Measurements from ENCODE around the gene FGF6.

The FGF6 gene, protein sequence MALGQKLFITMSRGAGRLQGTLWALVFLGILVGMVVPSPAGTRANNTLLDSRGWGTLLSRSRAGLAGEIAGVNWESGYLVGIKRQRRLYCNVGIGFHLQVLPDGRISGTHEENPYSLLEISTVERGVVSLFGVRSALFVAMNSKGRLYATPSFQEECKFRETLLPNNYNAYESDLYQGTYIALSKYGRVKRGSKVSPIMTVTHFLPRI

DNA sequence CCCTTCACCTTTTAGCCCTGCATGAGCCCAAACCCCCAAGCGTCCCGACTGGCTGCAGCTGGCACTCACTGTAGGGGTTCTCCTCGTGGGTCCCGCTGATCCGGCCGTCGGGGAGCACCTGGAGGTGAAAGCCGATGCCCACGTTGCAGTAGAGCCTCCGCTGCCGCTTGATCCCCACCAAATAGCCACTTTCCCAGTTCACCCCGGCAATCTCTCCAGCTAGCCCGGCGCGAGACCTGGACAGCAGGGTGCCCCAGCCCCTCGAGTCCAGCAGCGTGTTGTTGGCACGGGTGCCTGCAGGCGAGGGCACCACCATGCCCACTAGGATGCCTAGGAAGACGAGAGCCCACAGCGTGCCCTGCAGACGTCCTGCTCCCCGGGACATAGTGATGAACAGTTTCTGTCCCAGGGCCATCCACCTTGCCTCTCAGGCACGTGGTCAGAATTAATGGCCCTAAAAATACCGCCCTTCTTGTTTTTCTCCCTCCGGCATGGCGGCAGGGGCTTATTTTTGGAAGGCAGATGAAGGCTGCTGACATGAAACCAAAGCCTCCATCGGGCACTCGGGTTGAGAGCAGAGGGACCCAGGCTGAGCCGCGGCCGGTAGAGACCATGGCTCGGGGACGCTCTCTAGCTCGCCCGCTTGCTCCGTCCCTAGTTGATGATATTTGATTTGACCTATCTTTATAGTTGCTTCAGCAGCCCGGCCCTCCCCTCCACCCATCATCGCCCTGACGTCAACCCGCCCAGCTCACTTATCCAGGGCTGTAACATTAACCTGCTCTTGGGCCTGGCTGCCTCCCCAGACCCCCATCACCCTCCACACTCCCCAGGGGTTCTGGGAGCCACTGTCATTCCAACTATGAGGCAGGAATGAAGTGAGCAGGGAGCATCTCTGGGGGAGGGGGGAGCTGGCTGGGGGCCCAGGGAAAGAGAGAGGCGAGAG, at the start of gene FGF6:
Gene FGF6 (minus strand): TSS at position 660 of the 946 bp plus-strand sequence. CDS start 245 bp downstream, at position 415.
- no peak for DNase-seq

GRCh38 chr12:4490973-4491372, 45.4 kb upstream of the FGF6 start:
- DNase-seq, result no peak

DNA sequence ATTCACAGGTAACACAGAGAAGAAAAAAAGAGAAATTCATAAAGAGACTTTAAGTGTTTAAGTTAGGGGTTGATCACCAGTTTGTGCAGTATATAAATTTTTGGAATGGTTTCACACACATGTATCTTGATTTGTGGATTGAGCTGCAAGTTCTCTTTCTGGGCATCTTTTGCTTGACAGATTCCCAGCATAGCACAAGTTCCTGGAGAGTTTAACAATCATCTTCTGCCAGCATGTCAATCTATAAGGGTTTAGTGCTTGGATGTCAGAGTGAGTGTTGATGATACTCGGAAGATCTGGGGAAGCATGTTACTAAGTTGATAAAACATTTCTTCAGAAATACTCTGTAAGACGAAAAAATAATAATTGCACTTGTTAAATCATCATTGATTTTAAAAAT, 43.9 kb upstream of the FGF6 start:
- no peak for DNase-seq

- no peak for DNase-seq
Observed at GRCh38 chr12:4486980-4487379, 41.4 kb upstream of the FGF6 start.

GRCh38 chr12:4486049-4486699, 40.6 kb upstream of the FGF6 start:
- no peak for DNase-seq

GRCh38 chr12:4483885-4484823, 38.5 kb upstream of the FGF6 start:
- DNase-seq, result no peak

DNA sequence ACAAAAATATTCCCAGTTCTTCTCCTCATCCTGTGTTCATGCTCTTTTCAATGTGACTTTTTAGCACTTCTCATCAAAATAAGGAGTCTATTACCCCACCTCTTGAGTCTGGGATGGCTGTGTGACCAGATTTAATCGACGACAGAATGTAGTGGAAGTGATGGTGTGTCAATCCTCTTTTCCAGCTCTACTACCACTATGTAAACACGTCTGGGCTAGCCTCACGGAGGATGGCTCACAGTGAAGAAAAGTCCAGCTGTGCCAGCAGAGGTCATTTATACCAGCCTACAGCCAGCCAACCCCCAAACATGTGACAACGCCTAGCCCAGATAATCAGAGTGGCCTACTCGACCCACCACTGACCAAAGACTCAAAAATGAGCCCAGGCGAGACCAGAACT, 37.3 kb upstream of the FGF6 start:
- DNase-seq, result no peak

DNA sequence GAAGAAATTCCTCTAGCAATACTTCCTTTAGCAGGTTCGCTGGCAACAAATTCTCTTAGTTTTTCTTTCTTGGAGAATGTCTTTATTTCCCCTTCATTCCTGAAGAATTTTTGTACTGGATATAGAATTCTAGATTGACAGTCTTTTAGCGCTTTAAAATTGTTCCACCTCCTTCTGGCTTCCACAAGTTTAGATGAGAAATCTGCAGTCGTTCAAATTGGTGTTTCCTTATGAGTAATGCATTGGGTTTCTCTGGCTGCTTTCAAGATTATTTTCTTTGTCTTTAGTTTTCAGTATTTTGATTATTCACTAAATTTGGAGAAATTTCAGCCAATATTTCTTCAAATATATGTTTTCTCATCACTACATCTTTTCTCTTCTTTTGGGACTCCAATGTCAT, 33.3 kb upstream of the FGF6 start:
- no peak for DNase-seq

DNA sequence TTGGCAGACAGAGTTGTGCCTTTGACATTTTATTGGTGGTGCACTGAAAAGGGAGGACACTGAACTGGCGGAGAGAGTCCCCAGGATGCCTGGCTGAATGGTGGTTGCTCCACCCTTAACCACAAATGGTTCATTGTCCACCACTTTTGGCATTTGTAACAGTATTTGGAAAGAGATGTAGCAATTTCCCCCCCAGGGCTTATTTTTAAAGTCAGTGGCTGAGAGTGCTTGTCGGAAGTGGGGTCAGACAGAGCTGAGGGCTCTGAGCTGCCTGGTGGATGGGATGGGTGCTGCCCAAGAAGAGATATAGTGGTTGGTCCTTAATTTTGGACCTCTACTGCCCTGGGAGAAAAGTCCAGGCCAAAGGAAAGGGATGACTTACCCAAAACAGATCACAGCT, 31.5 kb upstream of the FGF6 start:
- no peak for DNase-seq

DNA sequence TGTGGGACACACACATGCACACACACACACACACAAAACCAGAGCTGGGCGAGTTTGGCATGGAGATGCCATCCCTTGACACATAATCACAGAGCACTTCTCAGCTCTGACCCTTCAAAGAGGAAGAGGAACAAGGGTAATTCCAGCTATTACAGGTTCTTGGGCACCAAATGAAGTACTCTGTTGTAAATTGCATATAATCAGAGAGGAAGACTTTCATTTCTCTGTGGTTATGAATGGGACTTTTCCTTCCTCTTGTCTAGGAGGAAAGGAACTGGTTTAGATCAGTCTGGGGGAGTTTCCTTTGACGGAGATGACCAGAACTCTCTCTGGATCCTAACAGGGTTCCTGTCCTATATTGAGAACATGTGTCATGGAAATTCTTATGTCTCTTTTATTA, 26.4 kb upstream of the FGF6 start:
- no peak for DNase-seq

DNA sequence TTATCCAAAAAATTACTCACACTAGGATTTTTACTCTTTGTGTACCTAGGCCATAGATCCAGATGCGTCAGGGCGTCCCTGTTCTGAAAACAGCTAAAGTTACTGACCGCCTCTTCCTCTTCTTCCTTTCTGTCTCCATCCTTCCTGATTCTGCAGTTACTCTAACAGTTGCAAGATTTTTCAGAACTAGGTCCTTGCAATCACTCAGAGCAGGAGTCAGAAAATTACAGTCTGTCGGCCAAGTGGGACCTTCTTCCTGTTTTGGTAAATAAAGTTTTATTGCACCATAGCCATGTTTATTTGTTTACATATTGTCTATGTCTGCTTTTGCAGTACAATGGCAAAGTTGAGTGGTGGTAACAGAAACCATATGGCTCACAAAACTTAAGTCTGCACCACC, 25.6 kb upstream of the FGF6 start:
- no peak for DNase-seq

DNA sequence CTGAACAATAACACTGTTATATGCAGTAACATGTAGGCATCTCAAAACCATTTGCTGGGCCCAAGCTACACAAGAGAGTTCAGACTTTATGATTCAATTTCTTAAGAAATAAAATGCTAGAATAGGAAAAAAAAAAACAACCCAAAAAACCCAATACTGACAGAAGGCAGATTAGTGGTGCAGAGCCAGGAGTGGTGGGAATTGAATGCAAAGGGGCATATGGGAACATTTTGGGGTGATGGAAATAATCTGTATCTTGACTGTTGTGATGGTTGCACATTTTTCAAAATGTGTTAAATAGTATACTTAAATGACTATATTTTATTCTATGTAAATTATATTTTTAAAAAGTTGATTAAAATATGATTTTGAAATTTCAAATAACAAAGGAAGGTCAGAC, 23.4 kb upstream of the FGF6 start:
- DNase-seq, result no peak

DNA sequence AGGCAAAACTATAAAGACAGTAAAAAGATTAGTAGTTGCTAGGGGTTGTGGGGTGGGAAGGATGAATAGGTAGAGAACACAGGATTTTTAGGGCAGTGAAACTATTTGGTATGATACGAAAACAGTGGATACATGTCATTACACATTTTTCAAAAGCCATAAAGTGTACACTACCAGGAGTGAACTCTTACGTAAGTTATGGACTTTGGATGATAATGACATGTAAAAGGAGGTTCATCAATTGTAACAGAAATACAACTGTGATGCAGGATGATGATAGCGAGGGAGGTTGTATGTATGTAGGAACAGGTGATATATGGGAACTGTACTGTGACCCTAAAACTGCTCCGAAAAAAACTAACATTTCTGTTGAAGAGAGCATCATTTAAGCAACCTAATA, 15.1 kb upstream of the FGF6 start:
- no peak for DNase-seq

GRCh38 chr12:4455849-4456248, 10.2 kb upstream of the FGF6 start:
- DNase-seq, result peak; percentile 28

- DNase-seq, result no peak
Observed at GRCh38 chr12:4454315-4454860, 8.8 kb upstream of the FGF6 start.

DNA sequence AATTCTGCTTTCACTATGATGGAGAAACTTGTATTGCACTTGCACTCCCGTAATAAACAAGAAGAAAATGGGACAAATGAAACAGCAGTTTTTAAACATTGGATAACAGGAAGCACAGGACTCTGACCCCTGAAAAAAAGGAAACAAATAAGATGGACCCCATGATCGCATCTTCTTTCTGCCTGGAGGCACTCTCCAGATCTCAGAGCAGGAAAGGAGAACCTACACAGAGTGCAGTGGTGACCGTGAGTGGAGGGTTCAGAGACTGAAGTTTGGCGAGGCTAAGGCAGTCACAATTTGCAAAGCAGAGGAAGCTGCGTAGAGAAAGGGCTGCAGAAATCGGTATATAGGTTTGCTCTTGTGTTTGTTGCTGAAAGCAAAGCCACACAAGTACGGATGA, 6.1 kb upstream of the FGF6 start:
- no peak for DNase-seq

DNA sequence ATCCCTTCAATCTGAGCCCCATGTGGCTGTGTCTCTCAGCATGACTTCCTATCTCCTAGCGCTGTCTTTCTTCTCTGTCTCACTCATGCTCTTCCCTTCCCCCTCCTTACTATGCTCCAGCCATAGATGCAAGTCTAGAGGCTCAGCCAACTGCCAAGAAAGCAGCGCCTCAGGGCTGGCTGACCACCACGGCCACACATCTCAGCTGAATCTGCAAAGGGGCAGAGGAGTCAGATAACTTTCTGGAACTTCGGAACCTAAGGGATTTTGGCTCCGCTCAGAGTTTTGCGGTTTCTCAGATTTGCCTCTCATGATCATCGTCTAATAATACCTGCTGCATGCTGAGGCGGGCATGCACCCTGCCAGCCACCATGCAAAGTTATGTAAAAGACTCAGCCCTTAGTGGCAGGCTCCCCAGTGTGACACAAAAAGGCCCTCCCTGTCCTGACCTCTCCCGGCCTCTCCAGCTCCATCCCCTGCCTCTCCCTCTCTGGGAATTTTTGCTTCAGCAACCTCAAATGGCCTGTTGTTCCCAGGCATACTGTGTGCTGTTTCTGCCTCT, 5.0 kb upstream of the FGF6 start:
- no peak for DNase-seq

GRCh38 chr12:4449851-4450221, 4.2 kb upstream of the FGF6 start:
- DNase-seq, result no peak

DNA sequence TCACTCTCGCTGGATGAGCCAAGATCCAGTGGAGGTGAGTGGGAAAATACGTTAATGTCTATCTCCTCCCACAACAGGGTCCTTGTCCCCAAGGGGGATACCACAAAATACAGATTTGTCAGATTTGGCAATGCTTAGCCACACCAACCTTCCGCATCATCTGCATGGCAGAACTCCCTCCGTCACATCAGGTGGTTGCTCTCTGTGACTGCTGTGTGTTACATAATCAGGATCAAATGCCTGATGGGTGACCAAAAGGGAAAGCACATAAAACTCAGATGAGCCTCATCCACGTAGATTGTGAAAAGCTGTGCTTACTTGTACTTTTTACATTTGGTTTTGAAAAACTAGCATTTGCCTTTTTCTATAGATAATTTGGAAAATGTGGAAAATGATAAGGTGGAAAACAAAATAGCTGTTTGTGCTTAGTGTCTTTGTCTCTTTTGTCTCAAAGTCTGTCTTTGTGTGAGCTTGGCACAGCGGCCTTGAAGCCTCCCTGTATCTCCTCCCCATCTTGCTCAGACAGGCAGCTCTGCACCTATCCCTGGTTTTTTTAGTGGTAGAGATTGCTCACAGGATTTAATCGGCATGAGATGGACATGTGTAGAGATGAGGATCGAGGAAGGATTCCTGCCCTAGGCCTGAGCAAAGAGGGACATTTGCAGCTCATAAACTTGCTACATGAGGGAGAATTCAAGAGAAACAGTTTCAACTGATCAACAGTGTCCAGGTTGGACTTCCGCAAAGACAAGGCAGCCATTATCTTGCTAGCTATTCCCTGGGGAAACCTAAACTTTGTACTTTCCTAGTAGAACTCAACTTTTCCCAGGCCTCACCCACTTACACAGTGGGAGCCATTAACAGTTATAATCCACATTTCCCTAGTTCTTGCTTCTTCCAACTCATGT, 3.6 kb upstream of the FGF6 start:
- DNase-seq, result no peak

- DNase-seq, result no peak
Observed at GRCh38 chr12:4448371-4448940, 2.8 kb upstream of the FGF6 start.

DNA sequence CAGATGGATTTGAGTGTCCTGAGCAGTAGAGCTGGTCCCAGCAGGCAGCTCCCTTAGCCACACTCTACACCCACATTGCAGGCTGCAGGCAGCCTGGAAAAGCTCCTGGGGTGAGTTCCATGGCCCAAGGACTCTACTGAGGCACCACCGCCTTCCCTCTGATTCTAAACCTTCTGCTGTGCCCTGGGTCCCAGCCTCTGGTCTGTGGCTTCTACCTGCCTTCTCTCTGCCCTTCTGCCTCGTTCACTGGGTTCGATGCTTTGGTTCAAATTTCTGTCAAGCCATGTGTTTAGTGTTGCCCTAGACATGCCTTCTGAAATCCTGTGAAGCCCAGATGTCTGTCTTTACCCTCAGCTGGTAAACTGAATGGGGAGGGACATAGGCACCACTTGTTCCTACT, 1.5 kb upstream of the FGF6 start:
- DNase-seq, result no peak

Data from activated CD4-positive, alpha-beta T cell treated with anti-CD3 and anti-CD28 coated beads, Interleukin-10, Interleukin-2, amounts not matched to agents 100 ng/mL and 50 ng/mL, durations not matched to agents 16 hours and 8 hours (primary cell).